ENCODE measurements around the gene IDS. TPM values are rescaled to one million over a fixed set of nuclear protein-coding genes. Genes with fewer than 3 reads are reported as not detected.

Gene IDS
- total and polyA plus RNA-seq, 2 donors (not counting 1 experiment from before 2014, with no cell fraction given), result 36.2 to 65.0 TPM

- Histone ChIP-seq H3K9ac (ENCODE audit: insufficient read depth, low read length) (no peak overlapping the region), H3K79me2 (ENCODE audit: control insufficient read depth, insufficient read depth, low read length) (no peaks in the 10 kb centered on the region), H4K20me1 (ENCODE audit: control insufficient read depth, extremely low read depth, insufficient read depth, low read length) (no peaks in the 10 kb centered on the region), H3K27ac (ENCODE audit: insufficient read depth, low read length) (no peak overlapping the region), H3K36me3 (ENCODE audit: control insufficient read depth, insufficient read depth, low read length) (no peaks in the 10 kb centered on the region), H3K4me3 (replicated peaks in 1 of 4; ENCODE audit: control extremely low read depth in 1 of 4, insufficient read depth in 1 of 4, low read depth in 3 of 4, low read length in 4 of 4) (no peak overlapping the region), H3K27me3 (ENCODE audit: control insufficient read depth, insufficient read depth, low read length) (no peaks in the 10 kb centered on the region), H3K4me2 (ENCODE audit: extremely low read depth, insufficient read depth, low read length) (no peak overlapping the region), H3K9me3 (ENCODE audit: control insufficient read depth, insufficient read depth, low read depth, low read length) (no peaks in the 10 kb centered on the region), H2AFZ (ENCODE audit: low read length) (no peak overlapping the region), H3K4me1 (ENCODE audit: control insufficient read depth, extremely low read depth, insufficient read depth, low read length) (no peaks in the 10 kb centered on the region)
- peak; percentile 35 to 45 for DNase-seq (ENCODE audit: low read depth in 2 of 2)
- TF ChIP-seq, protein P1, sequence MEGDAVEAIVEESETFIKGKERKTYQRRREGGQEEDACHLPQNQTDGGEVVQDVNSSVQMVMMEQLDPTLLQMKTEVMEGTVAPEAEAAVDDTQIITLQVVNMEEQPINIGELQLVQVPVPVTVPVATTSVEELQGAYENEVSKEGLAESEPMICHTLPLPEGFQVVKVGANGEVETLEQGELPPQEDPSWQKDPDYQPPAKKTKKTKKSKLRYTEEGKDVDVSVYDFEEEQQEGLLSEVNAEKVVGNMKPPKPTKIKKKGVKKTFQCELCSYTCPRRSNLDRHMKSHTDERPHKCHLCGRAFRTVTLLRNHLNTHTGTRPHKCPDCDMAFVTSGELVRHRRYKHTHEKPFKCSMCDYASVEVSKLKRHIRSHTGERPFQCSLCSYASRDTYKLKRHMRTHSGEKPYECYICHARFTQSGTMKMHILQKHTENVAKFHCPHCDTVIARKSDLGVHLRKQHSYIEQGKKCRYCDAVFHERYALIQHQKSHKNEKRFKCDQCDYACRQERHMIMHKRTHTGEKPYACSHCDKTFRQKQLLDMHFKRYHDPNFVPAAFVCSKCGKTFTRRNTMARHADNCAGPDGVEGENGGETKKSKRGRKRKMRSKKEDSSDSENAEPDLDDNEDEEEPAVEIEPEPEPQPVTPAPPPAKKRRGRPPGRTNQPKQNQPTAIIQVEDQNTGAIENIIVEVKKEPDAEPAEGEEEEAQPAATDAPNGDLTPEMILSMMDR (conservative IDR thresholded peaks at IDR 0.05 in 1 of 2, IDR thresholded peaks at IDR 0.05 in 1 of 2; ENCODE audit: low read depth in 1 of 2, low read length in 2 of 2), result no peak
- TF ChIP-seq EZH2 (IDR thresholded peaks at IDR 0.05; ENCODE audit: low read length, missing control alignments), result no peak
Observed at GRCh38 chrX:149453030-149453429, 52.1 kb downstream of the IDS start.

GRCh38 chrX:149433451-149433850 is 71.7 kb downstream of the IDS start:
- H3K27me3 ChIP-seq (ENCODE audit: control insufficient read depth, insufficient read depth, low read length), result no peaks in the 10 kb centered on the region
- H3K36me3 ChIP-seq (ENCODE audit: control insufficient read depth, insufficient read depth, low read length), result no peaks in the 10 kb centered on the region
- no peaks in the 10 kb centered on the region for H3K9me3 ChIP-seq (ENCODE audit: control insufficient read depth, insufficient read depth, low read depth, low read length)
- no peaks in the 10 kb centered on the region for H3K4me1 ChIP-seq (ENCODE audit: control insufficient read depth, extremely low read depth, insufficient read depth, low read length)
- H3K79me2 ChIP-seq (ENCODE audit: control insufficient read depth, insufficient read depth, low read length), result no peaks in the 10 kb centered on the region
- DNase-seq (ENCODE audit: low read depth in 2 of 2), result no peak
- H3K9ac ChIP-seq (ENCODE audit: insufficient read depth, low read length), result no peak overlapping the region
- TF ChIP-seq EZH2 (IDR thresholded peaks at IDR 0.05; ENCODE audit: low read length, missing control alignments), result no peak
- TF ChIP-seq, protein P1 (conservative IDR thresholded peaks at IDR 0.05 in 1 of 2, IDR thresholded peaks at IDR 0.05 in 1 of 2; ENCODE audit: low read depth in 1 of 2, low read length in 2 of 2), result no peak
- no peak overlapping the region for H3K4me3 ChIP-seq (replicated peaks in 1 of 4; ENCODE audit: control extremely low read depth in 1 of 4, insufficient read depth in 1 of 4, low read depth in 3 of 4, low read length in 4 of 4)
- no peak overlapping the region for H3K27ac ChIP-seq (ENCODE audit: insufficient read depth, low read length)
- no peaks in the 10 kb centered on the region for H4K20me1 ChIP-seq (ENCODE audit: control insufficient read depth, extremely low read depth, insufficient read depth, low read length)
- H2AFZ ChIP-seq (ENCODE audit: low read length), result no peak overlapping the region
- H3K4me2 ChIP-seq (ENCODE audit: extremely low read depth, insufficient read depth, low read length), result no peak overlapping the region

DNA sequence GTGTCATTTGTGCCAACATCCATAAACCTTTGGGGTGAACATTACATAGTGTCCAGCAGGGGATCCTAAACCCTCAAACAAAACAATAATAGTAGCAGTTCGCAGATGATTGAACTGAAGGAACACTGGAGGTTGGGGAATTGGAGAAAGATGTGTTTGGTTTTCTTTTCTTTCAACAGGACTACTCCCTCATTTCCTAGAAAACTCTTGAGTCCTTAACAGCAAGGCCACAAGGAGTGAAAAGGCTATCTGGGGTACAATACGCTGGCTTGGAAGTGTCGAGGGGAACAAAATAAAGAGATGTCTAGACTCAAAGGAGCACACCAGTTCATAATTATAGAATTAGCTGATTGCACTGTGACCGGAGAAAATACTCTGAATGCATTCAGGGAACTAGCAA is 72.1 kb downstream of the IDS start:
- Histone ChIP-seq H3K27me3 (ENCODE audit: control insufficient read depth, insufficient read depth, low read length) (no peaks in the 10 kb centered on the region), H3K4me3 (replicated peaks in 1 of 4; ENCODE audit: control extremely low read depth in 1 of 4, insufficient read depth in 1 of 4, low read depth in 3 of 4, low read length in 4 of 4) (no peak overlapping the region), H3K9me3 (ENCODE audit: control insufficient read depth, insufficient read depth, low read depth, low read length) (no peaks in the 10 kb centered on the region), H4K20me1 (ENCODE audit: control insufficient read depth, extremely low read depth, insufficient read depth, low read length) (no peaks in the 10 kb centered on the region), H2AFZ (ENCODE audit: low read length) (no peak overlapping the region), H3K79me2 (ENCODE audit: control insufficient read depth, insufficient read depth, low read length) (no peaks in the 10 kb centered on the region), H3K4me2 (ENCODE audit: extremely low read depth, insufficient read depth, low read length) (no peak overlapping the region), H3K36me3 (ENCODE audit: control insufficient read depth, insufficient read depth, low read length) (no peaks in the 10 kb centered on the region), H3K9ac (ENCODE audit: insufficient read depth, low read length) (no peak overlapping the region), H3K27ac (ENCODE audit: insufficient read depth, low read length) (no peak overlapping the region), H3K4me1 (ENCODE audit: control insufficient read depth, extremely low read depth, insufficient read depth, low read length) (no peaks in the 10 kb centered on the region)
- TF ChIP-seq, protein P1 (conservative IDR thresholded peaks at IDR 0.05 in 1 of 2, IDR thresholded peaks at IDR 0.05 in 1 of 2; ENCODE audit: low read depth in 1 of 2, low read length in 2 of 2), result no peak
- no peak for TF ChIP-seq EZH2 (IDR thresholded peaks at IDR 0.05; ENCODE audit: low read length, missing control alignments)
- DNase-seq (ENCODE audit: low read depth in 2 of 2), result no peak

Other genes with a start within 250 kb of the IDS start
- 13.5 and 15.4 TPM in 2 replicates for gene EOLA1, start 35.7 kb upstream of the IDS start, total RNA-seq
- gene EOLA1, start 35.7 kb upstream of the IDS start, polyA plus RNA-seq, result 12.6 and 14.1 TPM in 2 replicates
- not detected in 2 replicates for gene HSFX3, start 44.6 kb upstream of the IDS start, total RNA-seq
- gene HSFX3, start 44.6 kb upstream of the IDS start, polyA plus RNA-seq, result not detected in 2 replicates
- gene MAGEA9B, start 82.2 kb upstream of the IDS start, total RNA-seq, result not detected in 2 replicates
- gene MAGEA9B, start 82.2 kb upstream of the IDS start, polyA plus RNA-seq, result not detected in 2 replicates
- 0.26 and 0.50 TPM in 2 replicates for gene HSFX2, start 90.0 kb upstream of the IDS start, total RNA-seq
- gene HSFX2, start 90.0 kb upstream of the IDS start, polyA plus RNA-seq, result 0.26 TPM in 1 of 2 replicates, not detected in the other
- 14.1 and 17.3 TPM in 2 replicates for gene TMEM185A, start 126.5 kb upstream of the IDS start, total RNA-seq
- gene TMEM185A, start 126.5 kb upstream of the IDS start, polyA plus RNA-seq, result 16.7 and 24.9 TPM in 2 replicates
- gene MAGEA11, start 206.8 kb upstream of the IDS start, total RNA-seq, result not detected in 2 replicates
- gene MAGEA11, start 206.8 kb upstream of the IDS start, polyA plus RNA-seq, result not detected in 2 replicates